Measurements from ENCODE around the gene NUDT8.
"Not testable (repeated sequence)": the region's sequence is repeated elsewhere in the genome, so short reads cannot be mapped to it uniquely, and the experiment has no call there.

The NUDT8 gene

GRCh38 chr11:67588899-67589415 is 40.8 kb downstream of the NUDT8 start:
- not testable (repeated sequence) for DNase-seq (ENCODE audit: low read depth)

GRCh38 chr11:67588136-67588503 is 41.6 kb downstream of the NUDT8 start:
- DNase-seq (ENCODE audit: low read depth), result no peak

- DNase-seq (ENCODE audit: low read depth), result no peak
Observed at GRCh38 chr11:67586568-67587250, 43.0 kb downstream of the NUDT8 start.

GRCh38 chr11:67585911-67586310 is 43.8 kb downstream of the NUDT8 start:
- DNase-seq (ENCODE audit: low read depth), result no peak

- no peak for DNase-seq (ENCODE audit: low read depth)
Observed at GRCh38 chr11:67584881-67585873, 44.6 kb downstream of the NUDT8 start.

GRCh38 chr11:67584205-67584880 is 45.4 kb downstream of the NUDT8 start:
- no peak for DNase-seq (ENCODE audit: low read depth)

GRCh38 chr11:67583247-67584204 is 46.2 kb downstream of the NUDT8 start, which contains the start of gene GSTP1:
GSTP1 (plus strand) TSS chr11:67583812; CDS start chr11:67583844, 32 bp downstream.
- DNase-seq (ENCODE audit: low read depth), result peak; percentile 72

GRCh38 chr11:67582011-67582410 is 47.7 kb downstream of the NUDT8 start:
- no peak for DNase-seq (ENCODE audit: low read depth)

- no peak for DNase-seq (ENCODE audit: low read depth)
Observed at GRCh38 chr11:67581469-67581868, 48.3 kb downstream of the NUDT8 start.

- DNase-seq (ENCODE audit: low read depth), result no peak
Observed at GRCh38 chr11:67577951-67578350, 51.8 kb downstream of the NUDT8 start.

Data from activated gamma-delta T cell treated with anti-CD3 and anti-CD28 coated beads, Interleukin-2, amount 50 U/mL, for 16 hours (primary cell).